Neural progenitor cell (in vitro differentiated cells): ENCODE measurements around the gene ZMYND8. TPM values are rescaled to one million over a fixed set of nuclear protein-coding genes. Genes with fewer than 3 reads are reported as not detected.

Experiments used
- DNase-seq: peaks from one replicate; pipeline ENCODE4 v3.0.0-alpha.2; 2016; ENCODE audit warnings: low spot score
- H2AFZ ChIP-seq: fragments of 200-600 bp; sonication (generic); replicated peaks from 2 replicates; pipeline ENCODE4 v1.6.1; 2016; ENCODE audit warnings: antibody characterized with exemption
- H3F3A ChIP-seq: fragments of 200-600 bp; sonication (generic); 2 replicates; pipeline ENCODE4 v1.6.1; 2016; ENCODE audit warnings: antibody characterized with exemption, low read depth
- H3K27ac ChIP-seq: fragments of 200-600 bp; sonication (generic); 2 replicates; pipeline ENCODE4 v1.5.1; 2016; ENCODE audit warnings: mild to moderate bottlenecking
- H3K27me3 ChIP-seq: fragments of 200-600 bp; sonication (generic); 2 replicates; pipeline ENCODE4 v1.6.1; 2016; ENCODE audit warnings: mild to moderate bottlenecking, moderate library complexity
- H3K36me3 ChIP-seq: fragments of 200-600 bp; sonication (generic); 2 replicates; pipeline ENCODE4 v1.5.1; 2016
- H3K4me1 ChIP-seq: fragments of 200-600 bp; sonication (generic); 2 replicates; pipeline ENCODE4 v1.6.1; 2016; ENCODE audit warnings: mixed run types
- H3K4me2 ChIP-seq: fragments of 200-600 bp; sonication (generic); 2 replicates; pipeline ENCODE4 v1.6.1; 2016
- H3K4me3 ChIP-seq: fragments of 200-600 bp; sonication (generic); 2 replicates; pipeline ENCODE4 v1.5.1; 2016
- H3K79me2 ChIP-seq: fragments of 200-600 bp; sonication (generic); 2 replicates; pipeline ENCODE4 v1.6.1; 2016; ENCODE audit warnings: low read depth
- H3K9ac ChIP-seq: fragments of 200-600 bp; sonication (generic); 2 replicates; pipeline ENCODE4 v1.6.1; 2016
- H3K9me3 ChIP-seq: fragments of 200-600 bp; sonication (generic); 2 replicates; pipeline ENCODE4 v1.5.1; 2016; ENCODE audit warnings: low read depth
- H4K20me1 ChIP-seq: fragments of 200-600 bp; sonication (generic); 2 replicates; pipeline ENCODE4 v1.6.1; 2016; ENCODE audit warnings: low read depth
- H3K27ac Mint-ChIP-seq: 3 replicates; pipeline ENCODE4 v1.8.0; 2021; ENCODE audit warnings: mixed read lengths
- H3K27me3 Mint-ChIP-seq: 2 replicates; pipeline ENCODE4 v1.8.0; 2022; ENCODE audit warnings: low read depth, mild to moderate bottlenecking, inconsistent platforms, moderate library complexity, mixed read lengths; ENCODE audit not compliant: insufficient read depth
- H3K36me3 Mint-ChIP-seq: 3 replicates; pipeline ENCODE4 v1.8.0; 2021; ENCODE audit warnings: mixed read lengths
- H3K4me1 Mint-ChIP-seq: 3 replicates; pipeline ENCODE4 v1.8.0; 2021; ENCODE audit warnings: mixed read lengths
- H3K4me3 Mint-ChIP-seq: 3 replicates; pipeline ENCODE4 v1.8.0; 2021; ENCODE audit warnings: mild to moderate bottlenecking, moderate library complexity, mixed read lengths
- H3K9me3 Mint-ChIP-seq: 3 replicates; pipeline ENCODE4 v1.8.0; 2020; ENCODE audit warnings: mixed read lengths
- CTCF ChIP-seq: fragments of 200-600 bp; sonication (generic); IDR thresholded peaks from 2 replicates; pipeline ENCODE4 v1.5.1; 2017; ENCODE audit warnings: antibody characterized with exemption, mild to moderate bottlenecking
- EZH2 ChIP-seq: fragments of 200-600 bp; sonication (generic); IDR thresholded peaks from 2 replicates; pipeline ENCODE4 v1.6.1; 2017; ENCODE audit warnings: antibody characterized with exemption, mild to moderate bottlenecking, moderate library complexity
- EZH2phosphoT487 ChIP-seq: fragments of 200-600 bp; sonication (generic); IDR thresholded peaks from 2 replicates; pipeline ENCODE4 v1.6.1; 2017; ENCODE audit warnings: antibody characterized with exemption
- total RNA-seq: library from RNA; depleted of rRNA; stranded (reverse); fragments of >200 nt; gene quantifications from 2 replicates; pipeline ENCODE4 v1.2.3, GENCODE V29; 2015; ENCODE audit warnings: low replicate concordance

Gene ZMYND8
- total RNA-seq, 1 donor from 2014 or later = 59.4 TPM

GRCh38 chr20:47227119-47227518, 129.4 kb downstream of the ZMYND8 start:
- Mint-ChIP-seq H3K27me3 (peaks cover 2% of the 10 kb centered on the region), H3K4me1 (peaks cover 7% of the 10 kb centered on the region), H3K4me3 (no peak overlapping the region), H3K9me3 (no peaks in the 10 kb centered on the region), H3K36me3 (peaks cover 40% of the 10 kb centered on the region), H3K27ac (no peak overlapping the region)
- peaks cover 18% of the 10 kb centered on the region for H3F3A ChIP-seq
- H3K9ac ChIP-seq = no peak overlapping the region
- H3K27ac ChIP-seq = no peak overlapping the region
- no peaks in the 10 kb centered on the region for H3K27me3 ChIP-seq
- H3K36me3 ChIP-seq = peaks cover 10% of the 10 kb centered on the region
- H3K4me2 ChIP-seq = no peak overlapping the region
- H3K9me3 ChIP-seq = no peaks in the 10 kb centered on the region
- peaks cover 23% of the 10 kb centered on the region for H3K79me2 ChIP-seq
- H3K4me1 ChIP-seq = peaks cover 4% of the 10 kb centered on the region
- no peak overlapping the region for H2AFZ ChIP-seq
- H4K20me1 ChIP-seq = no peaks in the 10 kb centered on the region
- no peak for DNase-seq
- no peak overlapping the region for H3K4me3 ChIP-seq
- TF ChIP-seq EZH2 = no peak
- no peak for TF ChIP-seq EZH2phosphoT487
- no peak for TF ChIP-seq CTCF

- Histone ChIP-seq H3K27ac (no peak overlapping the region), H3K4me1 (no peaks in the 10 kb centered on the region), H3K36me3 (peaks cover 10% of the 10 kb centered on the region), H2AFZ (no peak overlapping the region), H3K79me2 (peaks cover 6% of the 10 kb centered on the region), H3K4me2 (no peak overlapping the region), H3K9ac (no peak overlapping the region), H3K27me3 (no peaks in the 10 kb centered on the region), H3K4me3 (no peak overlapping the region), H3F3A (peaks cover 21% of the 10 kb centered on the region), H3K9me3 (no peaks in the 10 kb centered on the region), H4K20me1 (peaks cover 5% of the 10 kb centered on the region)
- TF ChIP-seq EZH2phosphoT487 (no peak), CTCF (no peak), EZH2 (no peak)
- Mint-ChIP-seq H3K27me3 (peaks cover 2% of the 10 kb centered on the region), H3K36me3 (peaks cover 42% of the 10 kb centered on the region), H3K27ac (no peak overlapping the region), H3K9me3 (no peaks in the 10 kb centered on the region), H3K4me3 (no peak overlapping the region), H3K4me1 (peaks cover under 1% of the 10 kb centered on the region)
- no peak for DNase-seq
Observed at GRCh38 chr20:47225458-47225857, 131.0 kb downstream of the ZMYND8 start.

GRCh38 chr20:47224857-47225256, 131.6 kb downstream of the ZMYND8 start:
- Histone ChIP-seq H4K20me1 (peaks cover 5% of the 10 kb centered on the region), H3F3A (peaks cover 22% of the 10 kb centered on the region), H3K27me3 (no peaks in the 10 kb centered on the region), H3K79me2 (peaks cover 8% of the 10 kb centered on the region), H3K9ac (no peak overlapping the region), H3K4me3 (no peak overlapping the region), H3K36me3 (peaks cover 10% of the 10 kb centered on the region), H3K9me3 (no peaks in the 10 kb centered on the region), H3K27ac (no peak overlapping the region), H3K4me2 (no peak overlapping the region), H2AFZ (no peak overlapping the region), H3K4me1 (no peaks in the 10 kb centered on the region)
- H3K27me3 Mint-ChIP-seq = peaks cover 4% of the 10 kb centered on the region
- H3K4me3 Mint-ChIP-seq = no peak overlapping the region
- H3K9me3 Mint-ChIP-seq = no peaks in the 10 kb centered on the region
- DNase-seq = no peak
- TF ChIP-seq EZH2phosphoT487 (no peak), CTCF (no peak), EZH2 (no peak)
- H3K36me3 Mint-ChIP-seq = peaks cover 47% of the 10 kb centered on the region
- H3K4me1 Mint-ChIP-seq = peaks cover 3% of the 10 kb centered on the region
- H3K27ac Mint-ChIP-seq = no peak overlapping the region
